Gastrocnemius medialis (tissue), 4 donors: ENCODE data around the gene STRBP.

Experiments used
- CTCF ChIP-seq, 5 experiments: fragments of 450-650 bp in 3 of 5; fragments of 200-600 bp in 2 of 5; sonication (generic) in 2 of 5; IDR thresholded peaks in 4 of 5; conservative IDR thresholded peaks in 1 of 5; 1 replicate in 4 of 5; 2 replicates in 1 of 5; pipeline ENCODE4 v1.5.1; 2016 to 2019; ENCODE audit warnings: antibody characterized with exemption in 5 of 5, mild to moderate bottlenecking in 3 of 5, moderate library complexity in 3 of 5
- POLR2A ChIP-seq, 2 donors: fragments of 450-650 bp; IDR thresholded peaks; one replicate each; pipeline ENCODE4 v1.6.1; 2017; ENCODE audit warnings: antibody characterized with exemption in 2 of 2, mild to moderate bottlenecking in 2 of 2, moderate library complexity in 2 of 2

- TF ChIP-seq POLR2A (IDR thresholded peaks at IDR 0.05) (no peak), CTCF (IDR thresholded peaks at IDR 0.05 in 4 of 5, conservative IDR thresholded peaks at IDR 0.05 in 1 of 5) (no peak)
Observed at GRCh38 chr9:123174079-123174478, 94.3 kb downstream of the STRBP start.
